ENCODE measurements around the gene KLRG1.

- TF ChIP-seq CTCF (IDR thresholded peaks at IDR 0.05) = no peak
- no peak for TF ChIP-seq POLR2A (IDR thresholded peaks at IDR 0.05)
Observed at GRCh38 chr12:8948701-8949341, 40.5 kb upstream of the KLRG1 start.

Data from body of pancreas (tissue), 4 donors.